Right lobe of liver (tissue), 6 donors: ENCODE results near the gene ASPSCR1. TPM values are rescaled to one million over a fixed set of nuclear protein-coding genes. Genes with fewer than 3 reads are reported as not detected.

Experiments used
- ATAC-seq, 4 donors: fragments of 200-7000 bp; cut with Tn5 transposase; one replicate each; pipeline ENCODE4 v1.9.1; 2020; ENCODE audit warnings: mild to moderate bottlenecking in 4 of 4, moderate library complexity in 4 of 4
- DNase-seq, 3 donors: peaks; one replicate each; pipeline ENCODE4 v3.0.0-alpha.2; 2020
- H3K27ac ChIP-seq, 3 donors: fragments of 200-600 bp; one replicate each; pipeline ENCODE4 v1.8.0; 2022
- H3K27me3 ChIP-seq, 2 donors: fragments of 200-600 bp; one replicate each; pipeline ENCODE4 v1.8.0; 2022
- H3K36me3 ChIP-seq, 4 donors: fragments of 200-600 bp; sonication (generic) in 1 of 4; one replicate each; pipeline versions ENCODE4 v1.5.1 to v1.8.0; 2017 to 2022; ENCODE audit warnings: control low read depth in 1 of 4
- H3K4me1 ChIP-seq, 4 donors: fragments of 200-600 bp; sonication (generic) in 1 of 4; one replicate each; pipeline versions ENCODE4 v1.5.1 to v1.8.0; 2017 to 2022; ENCODE audit warnings: control low read depth in 1 of 4
- H3K4me3 ChIP-seq, 3 donors: fragments of 200-600 bp; one replicate each; pipeline ENCODE4 v1.8.0; 2022
- H3K9me3 ChIP-seq, 4 donors: fragments of 200-600 bp; sonication (generic) in 1 of 4; one replicate each; pipeline versions ENCODE4 v1.5.1 to v1.8.0; 2017 to 2022; ENCODE audit warnings: control low read depth in 1 of 4
- CTCF ChIP-seq, 4 donors: fragments of 200-600 bp in 3 of 4; fragments of 450-650 bp in 1 of 4; IDR thresholded peaks; one replicate each; pipeline versions ENCODE4 v1.5.1 to v1.8.0; 2016 to 2022; ENCODE audit warnings: antibody characterized with exemption in 4 of 4, mild to moderate bottlenecking in 2 of 4
- POLR2A ChIP-seq: fragments of 450-650 bp; IDR thresholded peaks from one replicate; pipeline ENCODE4 v1.6.1; 2017; ENCODE audit warnings: antibody characterized with exemption, mild to moderate bottlenecking
- WGBS: methylation state at CpG from one replicate; pipeline ENCODE4 v1.1.6; 2018; ENCODE audit warnings: low coverage, low lambda C conversion rate; ENCODE audit not compliant: insufficient coverage; ENCODE audit errors: missing lambda C conversion rate; 5-methylcytosine and 5-hydroxymethylcytosine counted together
- intact Hi-C, 2 donors: fragments of 100-400 bp; cut with DNase I; formaldehyde crosslinking; loops; one replicate each; pipeline versions ENCODE4 v1.11.2 to v1.14.1; 2022
- total RNA-seq, 6 experiments: library from RNA; depleted of rRNA in 2 of 6; stranded (reverse); fragments of >200 nt in 2 of 6; fragmentation: NEBNext Ultra II Directional in 3 of 6; extraction: Animal tissue kit (Norgen Biotek cat#: 25700) in 3 of 6; gene quantifications; one replicate each; pipeline versions ENCODE4 v1.1.0 to v1.2.4, GENCODE V29; 2016 to 2023
- donor health status: DM: no; HTN: yes; CAD: no.
- donor health status: DM: no; HTN: no; CAD: no.
- donor health status: DM: no; HTN: no; CAD: no.
- donor health status: DM: no; HTN: yes; CAD: no.
- donor health status: DM: no; HTN: yes; CAD: no.

ASPSCR1 gene
- total RNA-seq, 6 experiments from 2014 or later: 24.4 to 55.6 (median 32.9) TPM

- no peak for TF ChIP-seq CTCF (IDR thresholded peaks at IDR 0.05)
- no peak for TF ChIP-seq POLR2A
- Histone ChIP-seq H3K27ac (no peak overlapping the region), H3K4me1 (peaks cover 0 to 13% (median 2%) of the 10 kb centered on the region in 4 donors), H3K9me3 (no peaks in the 10 kb centered on the region), H3K4me3 (no peak overlapping the region), H3K27me3 (no peaks in the 10 kb centered on the region), H3K36me3 (peaks cover 0 to 59% (median 0%) of the 10 kb centered on the region in 4 donors)
- ATAC-seq (peak in 1 of 4 donors; percentile 7), DNase-seq (peak in 1 of 3 donors; percentile 51)
- WGBS: 18% methylated on average over 3 of the region's 29 CpGs
- intact Hi-C loops: no loop called here
These were observed 79.5 kb downstream of the ASPSCR1 start for GRCh38 chr17:82056729-82057621.

- WGBS: 100% methylated on average over 1 of the region's 17 CpGs
- ATAC-seq: peak in 2 of 4 donors; percentile 8 to 26
- H3K27ac ChIP-seq: no peak overlapping the region
These were observed 80.9 kb downstream of the ASPSCR1 start for GRCh38 chr17:82058230-82058854.

GRCh38 chr17:82058855-82059249 lies 81.4 kb downstream of the ASPSCR1 start:
- no peak for TF ChIP-seq POLR2A
- DNase-seq (peak in 1 of 3 donors; percentile 40), ATAC-seq (no peak)
- 51% methylated on average over 4 of the region's 10 CpGs for WGBS
- Histone ChIP-seq H3K9me3 (no peaks in the 10 kb centered on the region), H3K27ac (no peak overlapping the region), H3K4me3 (no peak overlapping the region), H3K27me3 (no peaks in the 10 kb centered on the region), H3K4me1 (peaks cover 0 to 7% (median 3%) of the 10 kb centered on the region in 4 donors), H3K36me3 (peaks cover 0 to 69% (median 4%) of the 10 kb centered on the region in 4 donors)
- intact Hi-C loops: no loop called here

More at GRCh38 chr17:82058230-82058854, 80.9 kb downstream of the ASPSCR1 start:
- no peaks in the 10 kb centered on the region for H3K9me3 ChIP-seq
- H3K4me1 ChIP-seq: peaks cover 0 to 3% (median under 1%) of the 10 kb centered on the region in 4 donors
- no peak for TF ChIP-seq POLR2A
- TF ChIP-seq CTCF (IDR thresholded peaks at IDR 0.05): no peak
- H3K36me3 ChIP-seq: peaks cover 0 to 71% (median 4%) of the 10 kb centered on the region in 4 donors
- no peak overlapping the region for H3K4me3 ChIP-seq
- intact Hi-C loops: no loop called here
- DNase-seq: peak in 1 of 3 donors; percentile 54
- H3K27me3 ChIP-seq: no peaks in the 10 kb centered on the region

GRCh38 chr17:82059272-82060000 lies 82.0 kb downstream of the ASPSCR1 start:
- DNase-seq: peak in 1 of 3 donors; percentile 49
- TF ChIP-seq POLR2A: no peak
- intact Hi-C loops: no loop called here
- H3K9me3 ChIP-seq: no peaks in the 10 kb centered on the region
- peaks cover 0 to 63% (median 4%) of the 10 kb centered on the region in 4 donors for H3K36me3 ChIP-seq
- no peak overlapping the region for H3K27ac ChIP-seq
- H3K4me1 ChIP-seq: peaks cover 0 to 13% (median 6%) of the 10 kb centered on the region in 4 donors
- no peaks in the 10 kb centered on the region for H3K27me3 ChIP-seq
- 80% methylated on average over 2 of the region's 19 CpGs for WGBS
- H3K4me3 ChIP-seq: no peak overlapping the region
- no peak for ATAC-seq

- no peaks in the 10 kb centered on the region for H3K27me3 ChIP-seq
- intact Hi-C loops: no loop called here
- H3K9me3 ChIP-seq: no peaks in the 10 kb centered on the region
- ATAC-seq (no peak), DNase-seq (peak in 1 of 3 donors; percentile 37)
- peaks cover 0 to 17% (median 6%) of the 10 kb centered on the region in 4 donors for H3K4me1 ChIP-seq
- no peak overlapping the region for H3K27ac ChIP-seq
- H3K36me3 ChIP-seq: peaks cover 0 to 59% (median 4%) of the 10 kb centered on the region in 4 donors
- no peak overlapping the region for H3K4me3 ChIP-seq
- 77% methylated on average over 4 of the region's 16 CpGs for WGBS
- no peak for TF ChIP-seq CTCF (IDR thresholded peaks at IDR 0.05)
- no peak for TF ChIP-seq POLR2A
These were observed 82.6 kb downstream of the ASPSCR1 start for GRCh38 chr17:82060001-82060380.
